Effector memory CD4-positive, alpha-beta T cell (primary cell): Measurements from ENCODE around the gene EPHX1.
A peak's percentile ranks its signal among the peaks of the same experiment; 100 is the strongest.

ENCODE experiments used
- DNase-seq, 3 donors: peaks; one replicate each; pipeline ENCODE4 v3.0.0-alpha.2; 2020
- H3K27ac ChIP-seq: 2 replicates; pipeline ENCODE4 v1.7.0; 2013; ENCODE audit warnings: mild to moderate bottlenecking, low read length, moderate library complexity; ENCODE audit not compliant: insufficient read depth, poor library complexity, severe bottlenecking
- H3K27me3 ChIP-seq: replicated peaks from 2 replicates; pipeline ENCODE4 v1.7.0; 2013; ENCODE audit warnings: mild to moderate bottlenecking, low read length; ENCODE audit not compliant: insufficient read depth, control insufficient read depth, poor library complexity, severe bottlenecking
- H3K36me3 ChIP-seq: 2 replicates; pipeline ENCODE4 v1.7.0; 2013; ENCODE audit warnings: mild to moderate bottlenecking, low read length, moderate library complexity; ENCODE audit not compliant: control insufficient read depth, insufficient read depth
- H3K4me1 ChIP-seq: 2 replicates; pipeline ENCODE4 v1.7.0; 2013; ENCODE audit warnings: low read length, mild to moderate bottlenecking; ENCODE audit not compliant: control insufficient read depth, insufficient read depth, poor library complexity, severe bottlenecking
- H3K4me3 ChIP-seq: 2 replicates; pipeline ENCODE4 v1.7.0; 2013; ENCODE audit warnings: low read length, low read depth, mild to moderate bottlenecking; ENCODE audit not compliant: insufficient read depth, poor library complexity, severe bottlenecking
- H3K9me3 ChIP-seq: 2 replicates; pipeline ENCODE4 v1.7.0; 2013; ENCODE audit warnings: mild to moderate bottlenecking, low read length, moderate library complexity; ENCODE audit not compliant: control insufficient read depth

The EPHX1 gene

GRCh38 chr1:225849925-225850324 lies 40.0 kb downstream of the EPHX1 start:
- Histone ChIP-seq H3K9me3 (no peaks in the 10 kb centered on the region), H3K27ac (peak overlapping the region; percentile 19), H3K4me1 (peaks cover 8% of the 10 kb centered on the region), H3K27me3 (no peaks in the 10 kb centered on the region), H3K36me3 (peaks cover 76% of the 10 kb centered on the region), H3K4me3 (no peak overlapping the region)
- DNase-seq = no peak

GRCh38 chr1:225850370-225850769 lies 40.4 kb downstream of the EPHX1 start:
- no peak for DNase-seq
- no peak overlapping the region for H3K4me3 ChIP-seq
- H3K27ac ChIP-seq = no peak overlapping the region
- H3K36me3 ChIP-seq = peaks cover 79% of the 10 kb centered on the region
- no peaks in the 10 kb centered on the region for H3K9me3 ChIP-seq
- peaks cover 8% of the 10 kb centered on the region for H3K4me1 ChIP-seq
- no peaks in the 10 kb centered on the region for H3K27me3 ChIP-seq

- Histone ChIP-seq H3K27me3 (no peaks in the 10 kb centered on the region), H3K4me1 (peaks cover 11% of the 10 kb centered on the region), H3K9me3 (no peaks in the 10 kb centered on the region), H3K4me3 (no peak overlapping the region), H3K36me3 (peaks cover 82% of the 10 kb centered on the region), H3K27ac (peak overlapping the region; percentile 37)
- no peak for DNase-seq
Measured at GRCh38 chr1:225851805-225852204, 41.9 kb downstream of the EPHX1 start.

- no peaks in the 10 kb centered on the region for H3K9me3 ChIP-seq
- peaks cover 11% of the 10 kb centered on the region for H3K4me1 ChIP-seq
- H3K27me3 ChIP-seq = no peaks in the 10 kb centered on the region
- H3K36me3 ChIP-seq = peaks cover 80% of the 10 kb centered on the region
- H3K27ac ChIP-seq = no peak overlapping the region
- DNase-seq = no peak
- H3K4me3 ChIP-seq = no peak overlapping the region
Measured at GRCh38 chr1:225852413-225853124, 42.6 kb downstream of the EPHX1 start.

GRCh38 chr1:225853441-225853840 lies 43.5 kb downstream of the EPHX1 start:
- H3K27me3 ChIP-seq = no peaks in the 10 kb centered on the region
- no peak overlapping the region for H3K27ac ChIP-seq
- DNase-seq = no peak
- peaks cover 82% of the 10 kb centered on the region for H3K36me3 ChIP-seq
- peaks cover 11% of the 10 kb centered on the region for H3K4me1 ChIP-seq
- H3K4me3 ChIP-seq = no peak overlapping the region
- H3K9me3 ChIP-seq = no peaks in the 10 kb centered on the region

- Histone ChIP-seq H3K9me3 (no peaks in the 10 kb centered on the region), H3K27me3 (no peaks in the 10 kb centered on the region), H3K27ac (peak overlapping the region; percentile 33), H3K4me3 (no peak overlapping the region), H3K36me3 (peaks cover 92% of the 10 kb centered on the region), H3K4me1 (peaks cover 2% of the 10 kb centered on the region)
- peak in 1 of 3 donors; percentile 9 for DNase-seq
Measured at GRCh38 chr1:225855503-225856300, 45.8 kb downstream of the EPHX1 start.

GRCh38 chr1:225857256-225857655 lies 47.3 kb downstream of the EPHX1 start:
- H3K4me3 ChIP-seq = no peak overlapping the region
- H3K36me3 ChIP-seq = peaks cover 94% of the 10 kb centered on the region
- H3K27ac ChIP-seq = no peak overlapping the region
- H3K9me3 ChIP-seq = no peaks in the 10 kb centered on the region
- peaks cover 2% of the 10 kb centered on the region for H3K4me1 ChIP-seq
- no peak for DNase-seq
- no peaks in the 10 kb centered on the region for H3K27me3 ChIP-seq

- peaks cover 2% of the 10 kb centered on the region for H3K4me1 ChIP-seq
- no peak for DNase-seq
- H3K9me3 ChIP-seq = no peaks in the 10 kb centered on the region
- no peaks in the 10 kb centered on the region for H3K27me3 ChIP-seq
- H3K27ac ChIP-seq = no peak overlapping the region
- H3K4me3 ChIP-seq = no peak overlapping the region
- H3K36me3 ChIP-seq = peaks cover 92% of the 10 kb centered on the region
Measured at GRCh38 chr1:225859151-225859550, 49.2 kb downstream of the EPHX1 start.

- DNase-seq = no peak
- H3K27ac ChIP-seq = no peak overlapping the region
- H3K27me3 ChIP-seq = no peaks in the 10 kb centered on the region
- no peaks in the 10 kb centered on the region for H3K9me3 ChIP-seq
- no peak overlapping the region for H3K4me3 ChIP-seq
- H3K4me1 ChIP-seq = peaks cover 4% of the 10 kb centered on the region
- peaks cover 92% of the 10 kb centered on the region for H3K36me3 ChIP-seq
Measured at GRCh38 chr1:225860107-225860506, 50.2 kb downstream of the EPHX1 start.

GRCh38 chr1:225860876-225861441 lies 51.0 kb downstream of the EPHX1 start:
- no peak overlapping the region for H3K27ac ChIP-seq
- peaks cover 90% of the 10 kb centered on the region for H3K36me3 ChIP-seq
- H3K4me3 ChIP-seq = no peak overlapping the region

More at GRCh38 chr1:225860876-225861441, 51.0 kb downstream of the EPHX1 start:
- peaks cover 12% of the 10 kb centered on the region for H3K4me1 ChIP-seq
- no peaks in the 10 kb centered on the region for H3K9me3 ChIP-seq
- no peak for DNase-seq
- H3K27me3 ChIP-seq = no peaks in the 10 kb centered on the region
